ENCODE measurements around the gene CHD2.
"Not testable (repeated sequence)": the region's sequence is repeated elsewhere in the genome, so short reads cannot be mapped to it uniquely, and the experiment has no call there.

CHD2 gene

GRCh38 chr15:93036951-93037819 is 137.1 kb downstream of the CHD2 start:
- peak in 10 of 14 donors; percentile 19 to 67 (median 53) for DNase-seq

- no peak for DNase-seq
Observed at GRCh38 chr15:93037820-93038705, 137.9 kb downstream of the CHD2 start.

- not testable (repeated sequence) for DNase-seq
Observed at GRCh38 chr15:93039562-93040287, 139.6 kb downstream of the CHD2 start.

GRCh38 chr15:93040288-93041158 is 140.4 kb downstream of the CHD2 start:
- DNase-seq = peak in 3 of 14 donors; percentile 2 to 65 (median 40)

GRCh38 chr15:93041159-93041547 is 141.0 kb downstream of the CHD2 start:
- DNase-seq = no peak

- DNase-seq = no peak
Observed at GRCh38 chr15:93042211-93042610, 142.1 kb downstream of the CHD2 start.

- DNase-seq = no peak
Observed at GRCh38 chr15:93042691-93043378, 142.7 kb downstream of the CHD2 start.

- DNase-seq = no peak
Observed at GRCh38 chr15:93043621-93044300, 143.6 kb downstream of the CHD2 start.

GRCh38 chr15:93044301-93045190 is 144.4 kb downstream of the CHD2 start:
- no peak for DNase-seq

- no peak for DNase-seq
Observed at GRCh38 chr15:93045191-93045785, 145.2 kb downstream of the CHD2 start.

GRCh38 chr15:93046120-93046519 is 146.0 kb downstream of the CHD2 start:
- DNase-seq = no peak

GRCh38 chr15:93046721-93047120 is 146.6 kb downstream of the CHD2 start:
- DNase-seq = no peak

- DNase-seq = no peak
Observed at GRCh38 chr15:93047621-93048425, 147.7 kb downstream of the CHD2 start.

- no peak for DNase-seq
Observed at GRCh38 chr15:93048426-93048721, 148.2 kb downstream of the CHD2 start.

GRCh38 chr15:93048759-93049161 is 148.6 kb downstream of the CHD2 start:
- DNase-seq = peak in 8 of 14 donors; percentile 20 to 72 (median 34)

- no peak for DNase-seq
Observed at GRCh38 chr15:93049233-93049632, 149.1 kb downstream of the CHD2 start.

GRCh38 chr15:93049914-93050578 is 149.9 kb downstream of the CHD2 start:
- no peak for DNase-seq

- DNase-seq = no peak
Observed at GRCh38 chr15:93050648-93051047, 150.5 kb downstream of the CHD2 start.
